Measurements from ENCODE around the gene RPH3AL.
A peak's percentile ranks its signal among the peaks of the same experiment; 100 is the strongest.

Gene RPH3AL

DNA sequence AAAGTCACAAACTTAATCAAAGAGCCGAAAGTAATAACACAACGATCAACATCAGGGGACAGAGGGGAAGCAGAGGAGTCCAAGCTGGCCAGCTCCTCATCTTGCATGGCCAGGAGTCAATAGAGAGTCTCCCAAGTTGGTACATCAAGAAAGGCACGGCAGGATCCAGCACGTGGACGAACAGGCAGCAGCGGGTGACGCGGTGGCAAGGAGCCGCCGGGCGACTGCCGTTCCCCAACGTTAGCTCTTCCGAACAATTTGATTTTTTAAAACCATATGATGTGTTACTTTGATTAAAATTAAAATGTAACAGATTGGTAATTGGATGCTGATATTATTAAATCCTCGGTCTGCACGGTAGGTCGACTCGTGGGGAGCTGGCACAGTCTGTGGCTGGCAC, 89.3 kb downstream of the RPH3AL start:
- H3K9me3 ChIP-seq (ENCODE audit: severe bottlenecking): no peaks in the 10 kb centered on the region
- H3K36me3 ChIP-seq: peaks cover 13% of the 10 kb centered on the region
- TF ChIP-seq, protein P1, sequence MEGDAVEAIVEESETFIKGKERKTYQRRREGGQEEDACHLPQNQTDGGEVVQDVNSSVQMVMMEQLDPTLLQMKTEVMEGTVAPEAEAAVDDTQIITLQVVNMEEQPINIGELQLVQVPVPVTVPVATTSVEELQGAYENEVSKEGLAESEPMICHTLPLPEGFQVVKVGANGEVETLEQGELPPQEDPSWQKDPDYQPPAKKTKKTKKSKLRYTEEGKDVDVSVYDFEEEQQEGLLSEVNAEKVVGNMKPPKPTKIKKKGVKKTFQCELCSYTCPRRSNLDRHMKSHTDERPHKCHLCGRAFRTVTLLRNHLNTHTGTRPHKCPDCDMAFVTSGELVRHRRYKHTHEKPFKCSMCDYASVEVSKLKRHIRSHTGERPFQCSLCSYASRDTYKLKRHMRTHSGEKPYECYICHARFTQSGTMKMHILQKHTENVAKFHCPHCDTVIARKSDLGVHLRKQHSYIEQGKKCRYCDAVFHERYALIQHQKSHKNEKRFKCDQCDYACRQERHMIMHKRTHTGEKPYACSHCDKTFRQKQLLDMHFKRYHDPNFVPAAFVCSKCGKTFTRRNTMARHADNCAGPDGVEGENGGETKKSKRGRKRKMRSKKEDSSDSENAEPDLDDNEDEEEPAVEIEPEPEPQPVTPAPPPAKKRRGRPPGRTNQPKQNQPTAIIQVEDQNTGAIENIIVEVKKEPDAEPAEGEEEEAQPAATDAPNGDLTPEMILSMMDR (IDR thresholded peaks at IDR 0.05; ENCODE audit: low read depth, low read length): no peak
- H3K4me3 ChIP-seq (ENCODE audit: low read depth, low read length): no peak overlapping the region
- no peak overlapping the region for H3K27ac ChIP-seq
- no peaks in the 10 kb centered on the region for H3K27me3 ChIP-seq (ENCODE audit: insufficient read depth, low read depth, severe bottlenecking)
- peak; percentile 0 for DNase-seq

DNA sequence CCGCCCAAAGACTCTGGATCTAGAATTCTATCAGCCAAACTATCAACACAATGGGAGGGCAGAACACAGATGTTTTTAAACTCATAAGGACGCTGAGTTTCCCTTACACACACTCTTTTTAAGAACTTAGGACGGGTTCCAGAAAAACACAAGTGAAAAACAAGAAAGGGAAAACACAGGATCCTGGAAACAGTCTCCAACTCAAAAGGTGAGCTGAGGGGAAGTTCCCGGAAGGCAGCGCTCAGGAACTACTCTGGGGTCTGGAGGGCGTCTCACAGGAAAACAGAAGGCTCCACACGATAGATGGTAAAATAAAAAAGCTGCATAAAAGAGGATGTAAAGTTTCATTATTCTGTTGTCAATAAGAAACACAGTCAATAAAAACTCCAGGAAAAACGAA, 91.0 kb downstream of the RPH3AL start:
- Histone ChIP-seq H3K9me3 (ENCODE audit: severe bottlenecking) (no peaks in the 10 kb centered on the region), H3K27me3 (ENCODE audit: insufficient read depth, low read depth, severe bottlenecking) (no peaks in the 10 kb centered on the region), H3K36me3 (peaks cover 13% of the 10 kb centered on the region), H3K4me3 (ENCODE audit: low read depth, low read length) (no peak overlapping the region), H3K27ac (no peak overlapping the region)
- TF ChIP-seq, protein P1 (IDR thresholded peaks at IDR 0.05; ENCODE audit: low read depth, low read length): no peak
- no peak for DNase-seq

DNA sequence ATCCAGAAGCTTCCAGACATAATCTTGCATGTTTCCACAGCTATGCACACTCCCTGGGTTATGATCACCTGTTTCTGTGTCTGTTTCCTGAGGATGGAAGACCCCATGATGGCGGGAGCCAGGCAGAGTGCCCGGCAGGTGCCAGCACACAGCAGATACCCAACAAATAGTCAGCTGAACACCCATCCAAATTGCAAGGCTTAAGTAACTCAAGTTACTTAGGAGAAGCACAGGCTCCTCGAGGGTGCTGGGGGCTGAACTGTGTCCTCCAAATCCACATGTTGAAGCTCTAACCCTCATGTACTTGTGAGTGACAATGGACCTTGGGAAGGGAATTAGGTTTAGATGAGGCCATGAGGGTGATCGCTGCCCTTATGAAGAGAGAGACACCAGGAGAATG, 91.7 kb downstream of the RPH3AL start:
- Histone ChIP-seq H3K27me3 (ENCODE audit: insufficient read depth, low read depth, severe bottlenecking) (no peaks in the 10 kb centered on the region), H3K27ac (no peak overlapping the region), H3K4me3 (ENCODE audit: low read depth, low read length) (no peak overlapping the region), H3K9me3 (ENCODE audit: severe bottlenecking) (no peaks in the 10 kb centered on the region), H3K36me3 (peaks cover 13% of the 10 kb centered on the region)
- TF ChIP-seq, protein P1 (IDR thresholded peaks at IDR 0.05; ENCODE audit: low read depth, low read length): no peak
- peak; percentile 1 for DNase-seq

DNA sequence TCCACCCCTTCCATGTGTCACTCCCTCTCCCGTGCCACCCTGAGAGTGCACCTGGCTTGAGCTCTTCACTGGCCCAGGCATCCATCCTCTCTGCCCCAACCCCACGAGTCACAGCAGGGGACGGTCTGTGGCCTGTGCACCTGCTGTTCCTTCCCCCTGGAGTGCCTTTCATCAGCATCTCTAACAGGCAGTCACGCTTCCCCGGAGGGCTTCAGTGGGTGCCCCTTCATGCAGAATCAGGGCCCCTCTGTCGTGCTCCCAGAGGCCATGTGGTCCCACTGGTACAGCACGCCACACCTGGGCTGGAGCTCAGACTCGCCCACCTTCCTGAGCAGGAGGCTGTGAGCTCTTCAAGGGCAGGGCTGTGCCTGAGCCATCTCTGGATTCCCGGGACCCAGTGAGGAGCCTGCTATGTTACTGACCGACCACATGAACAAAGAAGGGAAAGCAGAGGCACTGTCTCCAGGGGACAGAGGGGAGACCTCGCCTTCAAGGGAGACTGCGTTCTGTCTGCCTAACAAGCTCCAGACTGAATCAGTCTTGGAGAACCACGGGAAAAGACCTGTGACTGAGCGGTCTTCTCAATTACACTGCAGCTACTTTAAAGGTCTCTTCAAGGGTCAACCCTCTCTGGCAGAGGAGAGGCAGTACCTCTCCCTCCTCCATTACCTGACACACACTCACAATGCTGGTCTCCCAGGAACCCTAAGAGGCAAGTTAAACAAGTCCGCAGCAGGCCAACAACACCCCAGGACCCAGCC, 92.4 kb downstream of the RPH3AL start:
- no peak overlapping the region for H3K27ac ChIP-seq
- H3K27me3 ChIP-seq (ENCODE audit: insufficient read depth, low read depth, severe bottlenecking): no peaks in the 10 kb centered on the region
- peaks cover 13% of the 10 kb centered on the region for H3K36me3 ChIP-seq
- no peaks in the 10 kb centered on the region for H3K9me3 ChIP-seq (ENCODE audit: severe bottlenecking)
- TF ChIP-seq, protein P1 (IDR thresholded peaks at IDR 0.05; ENCODE audit: low read depth, low read length): no peak
- H3K4me3 ChIP-seq (ENCODE audit: low read depth, low read length): no peak overlapping the region
- DNase-seq: peak; percentile 4

DNA sequence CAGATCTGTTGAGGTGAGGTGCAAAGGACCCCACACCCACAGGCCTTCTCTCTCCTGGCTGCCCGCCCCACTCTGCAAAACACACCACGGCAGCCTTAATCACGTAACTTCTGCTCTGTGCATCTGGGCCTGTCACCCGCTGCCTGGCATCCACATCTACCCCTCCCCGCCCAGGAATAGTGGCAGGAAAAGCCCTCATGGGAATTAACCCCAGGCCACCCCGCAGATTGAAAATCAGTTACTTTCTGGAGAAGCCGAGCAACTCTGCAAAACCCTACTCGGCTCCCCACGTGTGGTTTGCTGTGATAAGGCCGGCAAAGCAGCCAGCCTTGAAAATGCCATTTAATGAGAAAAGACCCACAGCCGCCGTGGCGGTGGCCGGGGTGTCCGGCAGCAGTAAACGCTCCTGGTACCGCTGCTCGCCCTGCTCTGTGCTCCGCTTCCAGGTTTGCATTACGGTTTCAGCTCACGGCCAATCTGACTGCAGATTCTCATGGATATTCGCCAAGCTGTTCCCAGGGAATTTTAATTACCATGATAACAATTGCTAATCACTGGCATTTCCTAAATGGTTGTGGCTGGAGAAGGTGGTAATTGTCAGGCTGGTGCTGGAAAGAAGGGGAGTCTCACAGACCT, 93.1 kb downstream of the RPH3AL start:
- H3K9me3 ChIP-seq (ENCODE audit: severe bottlenecking): no peaks in the 10 kb centered on the region
- TF ChIP-seq, protein P1 (IDR thresholded peaks at IDR 0.05; ENCODE audit: low read depth, low read length): no peak
- peak; percentile 11 for DNase-seq
- no peak overlapping the region for H3K27ac ChIP-seq
- no peaks in the 10 kb centered on the region for H3K27me3 ChIP-seq (ENCODE audit: insufficient read depth, low read depth, severe bottlenecking)
- H3K36me3 ChIP-seq: peaks cover 13% of the 10 kb centered on the region
- no peak overlapping the region for H3K4me3 ChIP-seq (ENCODE audit: low read depth, low read length)
